Forelimb muscle (tissue), 1 donor: ENCODE data around the gene CSTB. TPM values are rescaled to one million over a fixed set of nuclear protein-coding genes. Genes with fewer than 3 reads are reported as not detected.

ENCODE experiments used
- DNase-seq: peaks from one replicate; pipeline ENCODE4 v3.0.0-alpha.2; 2013; ENCODE audit warnings: low read depth
- polyA plus RNA-seq: library from polyadenylated mRNA; unstranded; fragments of 120-200 nt; gene quantifications from one replicate; pipeline ENCODE4 v1.2.1, GENCODE V29; 2013; ENCODE audit not compliant: insufficient read length

The CSTB gene
- polyA plus RNA-seq, 1 donor: 14.9 TPM

- DNase-seq: no peak
Measured at GRCh38 chr21:43790010-43790524, 14.0 kb upstream of the CSTB start.

- DNase-seq: peak; percentile 57
Measured at GRCh38 chr21:43789276-43790009, 13.3 kb upstream of the CSTB start, which contains the start of gene RRP1. TSS of gene RRP1 (plus strand) at chr21:43789577. CDS start at chr21:43789630, 53 bp downstream.

- no peak for DNase-seq
Measured at GRCh38 chr21:43786807-43787440, 10.8 kb upstream of the CSTB start.

GRCh38 chr21:43786300-43786806 lies 10.2 kb upstream of the CSTB start:
- DNase-seq: no peak

- no peak for DNase-seq
Measured at GRCh38 chr21:43785134-43785533, 9.0 kb upstream of the CSTB start.

- no peak for DNase-seq
Measured at GRCh38 chr21:43783098-43783700, 7.1 kb upstream of the CSTB start.

GRCh38 chr21:43782431-43783097 lies 6.5 kb upstream of the CSTB start:
- DNase-seq: no peak

- no peak for DNase-seq
Measured at GRCh38 chr21:43781846-43782245, 5.7 kb upstream of the CSTB start.

GRCh38 chr21:43779660-43780059 lies 3.6 kb upstream of the CSTB start:
- DNase-seq: no peak

GRCh38 chr21:43778469-43779335 lies 2.6 kb upstream of the CSTB start:
- no peak for DNase-seq

GRCh38 chr21:43777953-43778352 lies 1.8 kb upstream of the CSTB start:
- no peak for DNase-seq

GRCh38 chr21:43775190-43775589 lies 918 bp downstream of the CSTB start:
- no peak for DNase-seq

GRCh38 chr21:43774163-43774562 lies 1.9 kb downstream of the CSTB start:
- no peak for DNase-seq

GRCh38 chr21:43772425-43772821 lies 3.7 kb downstream of the CSTB start:
- no peak for DNase-seq

- no peak for DNase-seq
Measured at GRCh38 chr21:43771698-43772424, 4.2 kb downstream of the CSTB start.

- no peak for DNase-seq
Measured at GRCh38 chr21:43771199-43771675, 4.9 kb downstream of the CSTB start.

- no peak for DNase-seq
Measured at GRCh38 chr21:43770066-43770655, 5.9 kb downstream of the CSTB start.

- DNase-seq: no peak
Measured at GRCh38 chr21:43769325-43769958, 6.7 kb downstream of the CSTB start.

GRCh38 chr21:43768868-43769167 lies 7.3 kb downstream of the CSTB start:
- no peak for DNase-seq
